Activated T-cell treated with anti-CD3 and anti-CD28 coated beads, Interleukin-2, amount 50 U/mL, for 24 hours (primary cell): ENCODE data around the gene ANKRD27.
A peak's percentile ranks its signal among the peaks of the same experiment; 100 is the strongest.
"Not testable (repeated sequence)": the region's sequence is repeated elsewhere in the genome, so short reads cannot be mapped to it uniquely, and the experiment has no call there.

ENCODE experiments used
- DNase-seq: peaks from one replicate; pipeline ENCODE4 v3.0.0-alpha.2; 2020
- H3K27ac Mint-ChIP-seq: 2 replicates; pipeline ENCODE4 v1.8.0; 2020; ENCODE audit warnings: mild to moderate bottlenecking, mixed read lengths
- H3K27me3 Mint-ChIP-seq: 2 replicates; pipeline ENCODE4 v1.8.0; 2020; ENCODE audit warnings: mixed read lengths
- H3K36me3 Mint-ChIP-seq: 2 replicates; pipeline ENCODE4 v1.8.0; 2020; ENCODE audit warnings: low read depth, mixed read lengths
- H3K4me1 Mint-ChIP-seq: 2 replicates; pipeline ENCODE4 v1.8.0; 2020; ENCODE audit warnings: low read depth, mixed read lengths
- H3K4me3 Mint-ChIP-seq: 2 replicates; pipeline ENCODE4 v1.8.0; 2020; ENCODE audit warnings: mild to moderate bottlenecking, moderate library complexity, mixed read lengths
- H3K9me3 Mint-ChIP-seq: 2 replicates; pipeline ENCODE4 v1.8.0; 2020; ENCODE audit warnings: mixed read lengths

ANKRD27 gene

DNA sequence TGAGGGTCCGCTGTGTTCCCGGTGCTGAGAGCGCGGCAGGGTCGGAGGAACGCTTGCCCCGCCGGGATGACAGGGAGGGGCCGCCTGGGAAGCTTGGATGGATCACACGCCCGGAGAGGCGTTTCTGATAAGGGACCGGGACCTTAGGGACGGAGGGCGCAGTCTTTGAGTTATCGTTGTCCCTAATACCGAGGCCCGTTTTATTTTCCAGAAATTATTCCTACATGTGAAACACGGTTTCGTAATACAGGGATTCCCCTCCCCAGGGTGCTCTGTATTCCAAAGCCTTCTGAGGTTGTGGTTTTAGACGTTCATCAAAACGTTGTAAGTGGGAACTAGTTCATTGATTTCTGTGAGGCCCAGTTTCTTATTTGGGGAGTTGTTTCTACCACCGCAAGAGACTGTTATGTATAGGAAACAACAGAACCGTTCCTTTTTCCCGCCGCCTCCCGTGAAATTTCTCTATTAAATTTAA is 93.2 kb downstream of the ANKRD27 start:
- Mint-ChIP-seq H3K27me3 (no peaks in the 10 kb centered on the region), H3K9me3 (no peaks in the 10 kb centered on the region), H3K4me3 (peak overlapping the region; percentile 95), H3K36me3 (peaks cover 55% of the 10 kb centered on the region), H3K4me1 (peaks cover 45% of the 10 kb centered on the region), H3K27ac (peak overlapping the region; percentile 91)
- DNase-seq: no peak

DNA sequence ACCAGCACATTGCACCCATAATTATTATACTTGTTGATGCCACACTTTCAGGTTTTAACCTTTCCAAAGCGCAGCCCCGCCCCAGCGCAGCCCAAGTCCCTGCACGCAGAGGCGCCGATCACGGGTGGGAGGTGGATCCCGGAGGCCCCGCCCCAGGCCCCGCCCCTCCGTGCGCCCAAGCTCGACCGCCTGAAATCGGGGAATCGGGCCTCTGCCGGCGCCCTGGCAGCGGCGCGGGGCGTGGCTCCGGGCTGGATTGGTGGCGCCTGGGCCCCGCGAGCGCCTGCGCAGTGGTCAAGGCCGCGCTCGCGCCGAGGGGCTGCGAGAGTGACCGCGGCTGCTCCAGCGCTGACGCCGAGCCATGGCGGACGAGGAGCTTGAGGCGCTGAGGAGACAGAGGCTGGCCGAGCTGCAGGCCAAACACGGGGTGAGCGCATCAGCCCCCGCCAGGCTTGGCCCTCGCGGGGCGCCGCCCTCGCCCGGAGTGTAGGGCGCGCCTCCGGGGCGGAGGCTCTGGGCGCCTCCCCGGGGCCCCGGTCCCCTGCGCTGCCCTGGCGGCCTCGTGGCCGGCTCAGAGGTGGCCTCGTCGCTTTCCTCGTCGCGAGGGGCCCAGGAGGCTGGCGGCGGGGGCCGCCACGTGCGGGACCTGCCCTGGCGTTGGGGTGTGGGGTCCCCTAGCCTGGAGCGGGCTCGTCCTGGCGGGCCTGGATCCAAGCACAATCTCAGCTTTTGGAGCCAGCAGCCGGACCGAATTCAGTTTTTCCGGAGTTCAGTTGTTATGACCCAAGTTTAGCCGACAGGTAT is 93.9 kb downstream of the ANKRD27 start, which contains the start of gene PDCD5:
Gene PDCD5 (plus strand): TSS at position 290 of the 804 bp plus-strand sequence. CDS start 72 bp downstream, at position 362.
- H3K9me3 Mint-ChIP-seq: no peaks in the 10 kb centered on the region
- H3K4me3 Mint-ChIP-seq: peak within 1 kb of the TSS; percentile 95
- DNase-seq: peak; percentile 98
- H3K27me3 Mint-ChIP-seq: no peaks in the 10 kb centered on the region
- peaks cover 49% of the 10 kb centered on the region for H3K36me3 Mint-ChIP-seq
- H3K27ac Mint-ChIP-seq: peak within 1 kb of the TSS; percentile 92
- peaks cover 39% of the 10 kb centered on the region for H3K4me1 Mint-ChIP-seq

DNA sequence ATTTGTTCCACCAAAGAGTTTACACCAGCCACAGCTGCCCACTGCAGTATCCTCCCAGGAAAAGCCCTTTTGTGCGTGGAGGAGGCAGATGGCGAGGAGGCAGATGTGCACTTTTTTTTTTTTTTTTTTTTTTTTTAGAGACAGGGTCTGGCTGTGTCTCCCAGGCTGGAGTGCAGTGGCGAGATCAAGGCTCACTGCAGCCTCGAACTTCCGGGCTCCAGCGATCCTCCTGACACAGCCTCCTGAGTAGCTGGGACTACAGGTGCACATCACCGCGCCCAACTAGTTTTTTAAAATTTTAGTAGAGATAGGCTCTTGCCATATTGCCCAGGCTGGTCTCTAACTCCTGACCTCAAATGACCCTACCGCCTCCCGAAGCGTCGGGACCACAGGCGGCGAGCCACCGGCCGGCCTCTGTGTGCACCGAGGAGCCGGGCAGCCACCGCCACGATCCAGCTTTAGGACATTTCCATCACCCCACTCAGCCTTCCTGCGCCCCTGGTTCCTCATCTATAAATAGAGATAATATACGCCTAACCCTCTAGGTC is 94.6 kb downstream of the ANKRD27 start:
- Mint-ChIP-seq H3K9me3 (no peaks in the 10 kb centered on the region), H3K27me3 (no peaks in the 10 kb centered on the region), H3K4me3 (peak overlapping the region; percentile 88), H3K4me1 (peaks cover 32% of the 10 kb centered on the region), H3K27ac (peak overlapping the region; percentile 84), H3K36me3 (peaks cover 42% of the 10 kb centered on the region)
- DNase-seq: no peak

DNA sequence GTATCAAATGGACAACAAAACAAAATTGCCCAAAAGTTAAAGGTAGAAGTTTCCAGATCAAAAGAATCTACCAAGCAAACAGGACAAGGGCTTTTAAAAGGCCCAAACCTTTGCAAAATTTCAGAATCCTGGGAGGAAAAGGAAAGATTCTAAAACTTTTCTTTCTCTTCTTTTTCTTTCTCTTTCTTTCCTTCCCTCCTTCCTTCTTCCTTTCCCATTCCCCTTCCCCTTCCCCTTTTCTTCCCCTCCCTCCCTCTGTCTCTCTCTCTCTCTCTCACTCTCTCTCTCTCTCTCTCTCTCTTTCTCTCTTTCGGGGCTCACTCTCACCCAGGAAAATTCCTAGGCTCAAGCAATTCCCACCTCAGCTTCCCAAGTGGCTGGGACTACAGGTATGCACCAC is 98.2 kb downstream of the ANKRD27 start:
- Mint-ChIP-seq H3K36me3 (peaks cover 6% of the 10 kb centered on the region), H3K27ac (no peak overlapping the region), H3K4me1 (peaks cover 15% of the 10 kb centered on the region), H3K27me3 (peaks cover 4% of the 10 kb centered on the region), H3K9me3 (no peaks in the 10 kb centered on the region), H3K4me3 (no peak overlapping the region)
- DNase-seq: no peak

DNA sequence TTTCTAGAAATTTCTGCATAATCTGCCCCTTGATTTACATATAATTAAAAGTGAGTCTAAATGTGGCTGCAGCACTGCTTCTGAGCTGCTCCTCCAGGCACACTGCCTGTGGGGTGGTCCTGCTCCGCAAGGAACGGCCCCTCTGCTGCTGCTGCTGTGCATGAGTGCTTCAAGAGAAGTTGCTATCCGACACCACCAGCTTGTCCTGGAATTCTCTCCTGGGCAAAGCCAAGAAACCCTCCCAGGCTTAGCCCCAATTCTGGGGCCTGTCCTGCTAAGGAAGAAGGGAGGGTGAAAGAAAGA is 101.5 kb downstream of the ANKRD27 start:
- Mint-ChIP-seq H3K36me3 (no peaks in the 10 kb centered on the region), H3K4me3 (no peak overlapping the region), H3K9me3 (no peaks in the 10 kb centered on the region), H3K27me3 (peaks cover 17% of the 10 kb centered on the region), H3K27ac (no peak overlapping the region), H3K4me1 (peaks cover 17% of the 10 kb centered on the region)
- no peak for DNase-seq

DNA sequence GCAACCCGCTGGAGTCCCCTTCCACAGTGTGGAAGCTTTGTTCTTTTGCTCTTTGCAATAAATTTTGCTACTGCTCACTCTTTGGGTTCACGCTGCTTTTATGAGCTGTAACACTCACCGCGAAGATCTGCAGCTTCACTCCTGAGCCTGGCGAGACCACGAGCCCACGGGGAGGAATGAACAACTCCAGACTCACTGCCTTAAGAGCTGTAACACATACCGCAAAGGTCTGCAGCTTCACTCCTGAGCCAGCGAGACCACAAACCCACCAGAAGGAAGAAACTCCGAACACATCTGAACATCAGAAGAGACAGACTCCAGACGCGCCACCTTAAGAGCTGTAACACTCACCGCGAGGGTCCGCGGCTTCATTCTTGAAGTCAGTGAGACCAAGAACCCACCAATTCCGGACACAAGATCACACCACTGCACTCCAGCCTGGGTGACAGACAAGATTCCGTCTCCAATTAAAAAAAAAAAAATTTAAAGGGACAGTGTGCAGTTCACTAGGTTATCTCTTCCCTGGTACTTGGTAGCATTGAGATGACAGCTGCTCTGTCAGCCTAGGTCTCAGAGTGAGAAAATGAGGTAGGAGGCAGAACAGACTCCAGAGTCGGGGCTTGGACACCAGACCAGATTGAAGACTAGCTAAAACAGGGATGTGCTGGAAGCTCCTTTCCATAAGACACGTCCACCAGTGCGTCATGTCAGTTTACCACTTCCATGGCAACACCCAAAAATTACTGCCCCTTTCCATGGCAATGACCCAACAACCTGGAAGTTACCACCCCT is 102.1 kb downstream of the ANKRD27 start:
- peaks cover 19% of the 10 kb centered on the region for H3K27me3 Mint-ChIP-seq
- H3K36me3 Mint-ChIP-seq, H3K9me3 Mint-ChIP-seq: not testable (repeated sequence)
- peaks cover 17% of the 10 kb centered on the region for H3K4me1 Mint-ChIP-seq
- peak overlapping the region; percentile 20 for H3K27ac Mint-ChIP-seq
- H3K4me3 Mint-ChIP-seq: peak overlapping the region; percentile 73
- DNase-seq: peak; percentile 38

DNA sequence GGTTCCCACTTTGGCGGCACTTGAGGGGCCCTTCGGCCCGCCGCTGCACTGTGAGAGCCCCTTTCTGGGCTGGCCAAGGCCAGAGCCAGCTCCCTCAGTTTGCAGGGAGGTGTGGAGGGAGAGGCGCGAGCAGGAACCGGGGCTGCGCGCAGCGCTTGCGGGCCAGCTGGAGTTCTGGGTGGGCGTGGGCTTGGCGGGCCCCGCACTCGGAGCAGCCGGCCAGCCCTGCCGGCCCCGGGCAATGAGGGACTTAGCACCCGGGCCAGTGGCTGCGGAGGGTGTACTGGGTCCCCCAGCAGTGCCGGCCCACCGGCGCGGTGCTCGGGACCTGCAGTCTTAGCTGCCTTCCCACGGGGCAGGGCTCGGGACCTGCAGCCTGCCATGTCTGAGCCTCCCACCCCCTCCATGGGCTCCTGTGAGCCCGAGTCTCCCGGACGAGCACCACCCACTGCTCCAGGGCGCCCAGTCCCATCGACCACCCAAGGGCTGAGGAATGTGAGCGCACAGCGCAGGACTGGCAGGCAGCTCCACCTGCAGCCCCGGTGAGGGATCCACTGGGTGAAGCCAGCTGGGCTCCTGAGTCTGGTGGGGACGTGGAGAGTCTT is 103.4 kb downstream of the ANKRD27 start:
- not testable (repeated sequence) for H3K9me3 Mint-ChIP-seq, H3K36me3 Mint-ChIP-seq, H3K4me3 Mint-ChIP-seq, DNase-seq, H3K27ac Mint-ChIP-seq
- Mint-ChIP-seq H3K27me3 (peaks cover 23% of the 10 kb centered on the region), H3K4me1 (peaks cover 17% of the 10 kb centered on the region)

DNA sequence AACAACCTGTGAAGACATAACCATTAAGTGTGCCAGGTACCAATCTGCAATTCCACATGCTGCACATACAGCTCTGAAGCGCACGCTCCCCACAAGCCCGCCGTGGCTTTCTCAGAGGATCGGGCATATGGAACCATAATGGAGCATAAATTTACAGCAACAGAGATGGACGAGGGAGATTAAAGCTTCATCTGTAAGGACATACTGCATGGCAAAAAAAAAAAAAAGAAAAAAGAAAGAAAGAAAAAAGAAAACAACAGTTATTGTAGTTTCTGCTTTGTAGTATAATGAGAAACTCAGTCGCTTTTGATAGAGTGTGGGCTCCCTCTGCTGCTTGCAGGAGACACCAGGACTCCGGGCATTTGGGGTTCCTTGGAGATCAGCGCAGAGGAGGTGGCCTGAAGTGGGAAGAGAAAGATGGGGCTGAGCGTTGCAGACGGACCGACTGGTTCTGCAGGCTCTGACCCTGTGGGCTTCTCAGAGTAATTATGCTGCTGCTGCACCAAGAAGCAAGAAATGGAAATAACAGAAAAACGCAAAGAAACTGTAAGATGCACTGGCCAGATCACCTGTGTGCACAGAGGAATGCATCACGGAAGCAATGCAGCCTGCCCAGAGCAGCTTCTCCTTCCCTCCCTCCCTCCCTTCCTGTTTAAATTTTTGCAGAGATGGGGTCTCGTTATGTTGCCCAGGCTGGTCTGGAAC is 104.7 kb downstream of the ANKRD27 start:
- peaks cover 17% of the 10 kb centered on the region for H3K4me1 Mint-ChIP-seq
- H3K9me3 Mint-ChIP-seq: no peaks in the 10 kb centered on the region
- no peak overlapping the region for H3K4me3 Mint-ChIP-seq
- no peaks in the 10 kb centered on the region for H3K36me3 Mint-ChIP-seq
- peaks cover 23% of the 10 kb centered on the region for H3K27me3 Mint-ChIP-seq
- H3K27ac Mint-ChIP-seq: no peak overlapping the region
- DNase-seq: peak; percentile 44

DNA sequence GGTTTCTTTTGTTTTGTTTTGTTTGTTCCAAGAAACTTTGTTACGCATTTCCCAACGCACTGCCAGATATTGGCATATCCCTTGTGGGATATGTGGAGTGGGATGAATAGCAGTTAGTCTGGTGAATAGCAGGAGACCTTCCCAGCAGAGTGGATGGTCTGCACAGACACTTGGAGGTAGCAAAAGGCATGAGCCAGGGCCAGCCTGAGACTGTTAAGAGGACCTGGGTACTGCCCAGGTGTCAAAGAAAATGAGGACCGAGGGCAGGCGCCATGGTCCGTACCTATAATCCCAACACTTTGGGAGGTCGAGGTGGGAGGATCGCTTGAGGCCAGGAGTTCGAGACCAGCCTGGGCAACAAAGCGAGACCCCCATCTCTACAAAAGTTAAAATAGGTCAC is 107.5 kb downstream of the ANKRD27 start:
- Mint-ChIP-seq H3K4me1 (peaks cover 6% of the 10 kb centered on the region), H3K4me3 (no peak overlapping the region), H3K36me3 (no peaks in the 10 kb centered on the region), H3K9me3 (no peaks in the 10 kb centered on the region), H3K27me3 (peaks cover 20% of the 10 kb centered on the region), H3K27ac (no peak overlapping the region)
- no peak for DNase-seq

DNA sequence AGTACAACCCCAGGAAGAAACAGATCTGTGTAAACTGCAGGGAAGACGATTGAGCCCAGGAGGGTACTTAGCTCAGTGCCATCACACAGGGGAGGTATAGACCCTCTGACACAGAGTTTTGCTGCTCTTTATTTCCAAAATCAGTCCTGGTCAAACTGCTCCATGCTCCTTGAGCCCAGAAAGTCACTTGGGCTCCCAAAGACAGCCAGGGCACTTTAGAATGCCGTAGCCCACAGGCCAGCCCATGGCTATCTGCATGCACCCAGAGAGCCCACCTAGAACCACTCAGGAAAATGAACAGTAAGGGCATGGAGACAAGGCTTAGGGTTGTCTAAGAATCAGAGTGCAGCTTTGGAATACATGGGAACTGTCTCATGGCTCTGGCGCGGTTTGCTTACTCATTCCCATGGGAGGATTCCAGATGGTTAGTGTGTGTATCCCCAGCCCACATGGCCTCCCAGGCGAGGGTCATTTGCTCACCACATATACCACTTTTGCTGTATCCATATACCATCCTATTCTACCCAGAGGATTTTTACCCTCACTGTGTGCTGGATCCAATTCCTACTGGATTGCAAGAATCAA is 108.6 kb downstream of the ANKRD27 start:
- H3K4me1 Mint-ChIP-seq: peaks cover 5% of the 10 kb centered on the region

DNA sequence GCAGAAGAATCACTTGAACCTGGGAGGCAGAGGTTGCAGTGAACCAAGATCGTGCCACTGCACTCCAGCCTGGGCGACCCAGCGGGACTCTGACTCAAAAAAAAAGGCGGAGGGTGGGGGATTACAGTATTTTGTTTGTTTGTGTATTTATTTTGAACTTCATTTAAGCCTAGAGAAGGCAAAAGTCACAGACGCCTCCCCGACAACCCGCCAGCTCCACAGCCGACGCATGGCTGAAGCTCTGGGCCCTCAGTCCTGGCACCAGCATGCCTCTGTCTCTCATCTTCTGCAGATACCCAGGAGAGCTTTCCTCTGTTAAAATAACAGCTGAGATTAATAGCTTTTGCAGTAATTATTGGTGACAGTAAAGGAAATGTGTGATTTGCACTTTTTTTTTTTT is 111.2 kb downstream of the ANKRD27 start:
- H3K27me3 Mint-ChIP-seq: peaks cover 14% of the 10 kb centered on the region

More for the DNA sequence above, 108.6 kb downstream of the ANKRD27 start:
- H3K4me3 Mint-ChIP-seq: no peak overlapping the region
- no peak for DNase-seq
- H3K36me3 Mint-ChIP-seq: no peaks in the 10 kb centered on the region
- no peak overlapping the region for H3K27ac Mint-ChIP-seq
- H3K9me3 Mint-ChIP-seq: no peaks in the 10 kb centered on the region
- peaks cover 20% of the 10 kb centered on the region for H3K27me3 Mint-ChIP-seq

DNA sequence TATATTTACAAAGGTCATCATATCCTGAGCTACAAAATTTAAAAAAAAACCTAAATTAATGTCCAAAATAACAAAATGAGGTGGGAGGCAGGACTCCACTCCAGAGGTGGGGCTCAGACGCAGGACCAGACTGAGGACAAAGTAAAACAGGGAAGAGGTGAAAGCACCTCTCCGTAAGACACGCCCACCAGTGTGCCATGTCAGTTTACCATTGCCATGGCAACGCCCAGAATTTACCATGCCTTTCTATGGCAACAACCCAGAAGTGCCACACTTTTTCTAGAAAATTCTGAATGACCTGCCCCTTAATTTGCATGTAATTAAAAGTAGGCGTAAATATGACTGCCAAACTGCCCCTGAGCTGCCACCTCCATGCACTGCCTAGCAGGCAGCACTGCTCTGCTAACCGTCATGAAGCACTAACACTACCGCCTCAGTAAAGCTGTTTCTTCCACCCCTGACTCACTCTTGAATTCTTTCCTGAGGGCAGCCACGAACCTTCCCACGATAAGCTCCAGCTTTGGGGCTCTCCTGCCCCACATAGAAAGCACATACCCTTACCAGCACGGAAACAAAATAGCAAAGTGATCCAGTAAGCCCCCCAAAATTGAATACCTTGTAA is 116.3 kb downstream of the ANKRD27 start:
- Mint-ChIP-seq H3K27me3 (peaks cover 10% of the 10 kb centered on the region), H3K9me3 (no peaks in the 10 kb centered on the region), H3K27ac (no peak overlapping the region), H3K4me3 (no peak overlapping the region), H3K36me3 (no peaks in the 10 kb centered on the region), H3K4me1 (no peaks in the 10 kb centered on the region)
- DNase-seq: no peak

More for the DNA sequence above, 111.2 kb downstream of the ANKRD27 start:
- H3K4me3 Mint-ChIP-seq: no peak overlapping the region
- H3K27ac Mint-ChIP-seq: no peak overlapping the region
- H3K4me1 Mint-ChIP-seq: no peaks in the 10 kb centered on the region
- H3K9me3 Mint-ChIP-seq: no peaks in the 10 kb centered on the region
- no peaks in the 10 kb centered on the region for H3K36me3 Mint-ChIP-seq
- no peak for DNase-seq

DNA sequence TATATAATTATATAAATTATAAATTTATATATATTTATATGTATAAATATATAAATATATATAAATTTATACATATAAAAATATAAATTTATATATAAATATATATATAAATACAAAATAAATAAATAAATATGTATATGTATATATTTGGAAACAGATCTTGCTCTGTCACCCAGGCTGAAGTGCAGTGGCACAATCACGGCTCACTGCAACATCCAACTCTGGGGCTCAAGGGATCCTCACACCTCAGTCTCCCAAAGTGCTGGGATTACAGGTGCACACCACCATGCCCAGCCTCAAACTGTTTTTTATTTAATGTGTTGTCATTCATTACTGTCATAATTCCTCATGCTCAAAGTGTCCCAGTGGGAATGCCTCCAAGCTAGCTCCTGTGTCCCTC is 119.2 kb downstream of the ANKRD27 start:
- Mint-ChIP-seq H3K36me3 (no peaks in the 10 kb centered on the region), H3K4me1 (no peaks in the 10 kb centered on the region), H3K9me3 (no peaks in the 10 kb centered on the region), H3K4me3 (no peak overlapping the region), H3K27ac (no peak overlapping the region), H3K27me3 (peaks cover 10% of the 10 kb centered on the region)
- DNase-seq: no peak
